ENCODE measurements around the gene GID8.

Gene GID8

GRCh38 chr20:62935968-62936585 is 1.9 kb upstream of the GID8 start:
- H3K27ac ChIP-seq: peak overlapping the region; percentile 90
- ChIA-PET POLR2A (ENCODE audit: low non-redundant PET) (no interaction called here), CTCF (interaction anchor here (0.8 to 1.4 kb wide), 2 partner anchors 9 to 36 kb away, joined by 3 to 12 read pairs; no protein-coding TSS in a partner anchor)
- DNase-seq (ENCODE audit: low spot score): no peak
- no peak for TF ChIP-seq CTCF (conservative IDR thresholded peaks at IDR 0.05; ENCODE audit: low read depth)

- ChIA-PET POLR2A (ENCODE audit: low non-redundant PET) (interaction anchor here (0.7 to 1.6 kb wide), 5 partner anchors 9 to 62 kb away, joined by 3 to 5 read pairs (median 4); partner anchors contain the start of gene DIDO1), CTCF (interaction anchor here (0.6 to 1.4 kb wide), 6 partner anchors 11 to 37 kb away, joined by 3 to 12 read pairs (median 3); no protein-coding TSS in a partner anchor)
- TF ChIP-seq CTCF (conservative IDR thresholded peaks at IDR 0.05; ENCODE audit: low read depth): no peak
Observed at GRCh38 chr20:62937268-62938104, 461 bp upstream of the GID8 start.

GRCh38 chr20:62940875-62941274 is 2.9 kb downstream of the GID8 start:
- no peak for DNase-seq (ENCODE audit: low spot score)
- no peak for TF ChIP-seq CTCF (conservative IDR thresholded peaks at IDR 0.05; ENCODE audit: low read depth)
- no peak overlapping the region for H3K27ac ChIP-seq
- POLR2A ChIA-PET (ENCODE audit: low non-redundant PET): no interaction called here
- CTCF ChIA-PET: no interaction called here

More at GRCh38 chr20:62937268-62938104, 461 bp upstream of the GID8 start:
- peak overlapping the region; percentile 90 for H3K27ac ChIP-seq
- peak; percentile 99 for DNase-seq (ENCODE audit: low spot score)

GRCh38 chr20:62941792-62942191 is 3.8 kb downstream of the GID8 start:
- no peak for DNase-seq (ENCODE audit: low spot score)
- H3K27ac ChIP-seq: no peak overlapping the region
- POLR2A ChIA-PET (ENCODE audit: low non-redundant PET): no interaction called here
- TF ChIP-seq CTCF (conservative IDR thresholded peaks at IDR 0.05; ENCODE audit: low read depth): no peak
- CTCF ChIA-PET: interaction anchor here (0.5 to 0.6 kb wide), 2 partner anchors 41 to 97 kb away, joined by 3 to 4 read pairs; no protein-coding TSS in a partner anchor

- CTCF ChIA-PET: interaction anchor here (0.5 kb wide), 1 partner anchor 42 kb away, joined by 3 read pairs; no protein-coding TSS in a partner anchor
Observed at GRCh38 chr20:62942456-62942855, 4.5 kb downstream of the GID8 start.

More at GRCh38 chr20:62942456-62942855, 4.5 kb downstream of the GID8 start:
- H3K27ac ChIP-seq: peak overlapping the region; percentile 3; the same call in 1 of the 2 replicates
- POLR2A ChIA-PET (ENCODE audit: low non-redundant PET): no interaction called here
- TF ChIP-seq CTCF (conservative IDR thresholded peaks at IDR 0.05; ENCODE audit: low read depth): no peak
- no peak for DNase-seq (ENCODE audit: low spot score)

Data from RWPE1 (cell line).